ENCODE results near the gene SRP68. TPM values are rescaled to one million over a fixed set of nuclear protein-coding genes. Genes with fewer than 3 reads are reported as not detected.

Gene SRP68
- total and polyA plus RNA-seq, 2 of the 4 experiments (the other 2 are of a cell fraction): 47.1 to 82.6 TPM

- H3K79me1 ChIP-seq (ENCODE audit: low read depth in 1 of 2, low read length in 2 of 2): no peaks in the 10 kb centered on the region
- DNase-seq (no peak), ATAC-seq (ENCODE audit: low read depth) (no peak)
- no peak overlapping the region for H3K23ac ChIP-seq (ENCODE audit: low read depth, low read length)
- no peak overlapping the region for H2AFZ ChIP-seq (replicated peaks; ENCODE audit: low read length, poor library complexity)
- dilution Hi-C loops (cut with HindIII; ENCODE audit: low sequenced_read_pairs, unreplicated experiment) (no loop called here), intact Hi-C loops (cut with micrococcal nuclease) (no loop called here), in situ Hi-C loops (cut with MboI; ENCODE audit: low sequenced_read_pairs) (no loop called here)
- TF ChIP-seq MXI1 (IDR thresholded peaks at IDR 0.05; ENCODE audit: borderline replicate concordance, low read depth, low read length) (no peak), SMC3 (IDR thresholded peaks at IDR 0.05; ENCODE audit: low read depth, low read length) (no peak), FOS (IDR thresholded peaks at IDR 0.05; ENCODE audit: low read depth, low read length) (no peak), USF2 (IDR thresholded peaks at IDR 0.05; ENCODE audit: low read depth, low read length) (no peak), CTCF (conservative IDR thresholded peaks at IDR 0.05; ENCODE audit: low read depth, low read length) (no peak), RFX5 (IDR thresholded peaks at IDR 0.05; ENCODE audit: low read depth, low read length) (no peak), NFE2L2 (IDR thresholded peaks at IDR 0.05; ENCODE audit: low read depth, low read length) (no peak), ELK1 (IDR thresholded peaks at IDR 0.05; ENCODE audit: borderline replicate concordance, low read depth, low read length) (no peak), RAD21 (IDR thresholded peaks at IDR 0.05; ENCODE audit: low read length) (no peak), RCOR1 (IDR thresholded peaks at IDR 0.05; ENCODE audit: insufficient replicate concordance, low read length) (no peak), MAZ (IDR thresholded peaks at IDR 0.05; ENCODE audit: borderline replicate concordance, low read depth, low read length) (no peak), POLR2A (IDR thresholded peaks at IDR 0.05; ENCODE audit: low read depth, low read length) (no peak), CEBPB (IDR thresholded peaks at IDR 0.05; ENCODE audit: low read depth, low read length) (no peak), MAFK (IDR thresholded peaks at IDR 0.05; ENCODE audit: low read depth, low read length) (no peak), CHD1 (IDR thresholded peaks at IDR 0.05; ENCODE audit: low read depth, low read length) (no peak), BHLHE40 (IDR thresholded peaks at IDR 0.05; ENCODE audit: low read depth, low read length) (no peak)
- no peak overlapping the region for H4K8ac ChIP-seq (ENCODE audit: low read depth in 2 of 2, low read length in 2 of 2)
- BruUV-seq (replicated peaks): no TSS peak
- no peak overlapping the region for H3K4me2 ChIP-seq (ENCODE audit: low read depth, low read length)
- 100% methylated on average over 5 of the region's 15 CpGs; no CpG with 5 or more reads in 1 of the 2 experiments for WGBS, 2 experiments (ENCODE audit: extremely low coverage in 2 of 2, insufficient read length in 1 of 2)
- H3K14ac ChIP-seq (replicated peaks; ENCODE audit: low read depth, low read length): no peak overlapping the region
- H3K9me3 ChIP-seq (ENCODE audit: control insufficient read depth, insufficient read depth, low read length): no peaks in the 10 kb centered on the region
- H3K27me3 ChIP-seq (ENCODE audit: control insufficient read depth, insufficient read depth, low read length): peaks cover 16% of the 10 kb centered on the region
- H3K9me1 ChIP-seq (ENCODE audit: insufficient read depth, low read length): peaks cover 8% of the 10 kb centered on the region; the same call in 1 of the 2 replicates
- H3K36me3 ChIP-seq (ENCODE audit: control insufficient read depth, insufficient read depth, low read length): peaks cover 56% of the 10 kb centered on the region
- H3K4me3 ChIP-seq (ENCODE audit: insufficient read depth, low read depth, low read length): no peak overlapping the region
- H3K18ac ChIP-seq (ENCODE audit: low read depth, low read length): no peak overlapping the region
- CTCF ChIA-PET: no interaction called here
- H3K4me1 ChIP-seq (ENCODE audit: control insufficient read depth, insufficient read depth, low read length): no peaks in the 10 kb centered on the region
- no peak overlapping the region for H3K9ac ChIP-seq (ENCODE audit: low read depth, low read length)
- no peak overlapping the region for H4K5ac ChIP-seq (ENCODE audit: low read depth, low read length)
- H2BK20ac ChIP-seq (ENCODE audit: low read depth, low read length): no peak overlapping the region
- no peak overlapping the region for H2AK9ac ChIP-seq (replicated peaks; ENCODE audit: low read depth, low read length, poor library complexity)
- no peak overlapping the region for H3K56ac ChIP-seq (ENCODE audit: extremely low read depth, insufficient read depth, low read length)
- H2AK5ac ChIP-seq (ENCODE audit: low read depth, low read length): no peak overlapping the region
- no peak overlapping the region for H2BK15ac ChIP-seq (ENCODE audit: low read depth, low read length)
- peaks cover 14% of the 10 kb centered on the region; the same call in 1 of the 2 replicates for H4K20me1 ChIP-seq (ENCODE audit: insufficient read depth, low read length)
- H2BK120ac ChIP-seq (ENCODE audit: low read depth, low read length): no peak overlapping the region
- H3K4ac ChIP-seq (ENCODE audit: low read depth, low read length): no peak overlapping the region
- POLR2A ChIA-PET (ENCODE audit: unreplicated experiment): no interaction called here
- no peak overlapping the region for H2BK5ac ChIP-seq (ENCODE audit: low read depth, low read length, poor library complexity, severe bottlenecking)
- no peak overlapping the region for H4K91ac ChIP-seq (ENCODE audit: insufficient read depth, low read depth, low read length)
- no peak overlapping the region for H3K27ac ChIP-seq (ENCODE audit: insufficient read depth, low read length)
These were observed 11.3 kb upstream of the SRP68 start for GRCh38 chr17:76083536-76084182.

All from IMR-90 (cell line).